DND-41 (cell line): Measurements from ENCODE around the gene PAX2.
A peak's percentile ranks its signal among the peaks of the same experiment; 100 is the strongest.

Experiments used
- EZH2 ChIP-seq: IDR thresholded peaks from 3 replicates; pipeline ENCODE4 v1.6.1; 2012; ENCODE audit warnings: borderline replicate concordance, low read depth, mild to moderate bottlenecking, moderate library complexity, low read length, inconsistent platforms; ENCODE audit not compliant: severe bottlenecking
- TF ChIP-seq, protein P1 (sequence below): IDR thresholded peaks from 2 replicates; pipeline ENCODE4 v1.5.1; 2012; ENCODE audit warnings: borderline replicate concordance, low read length, moderate library complexity, mild to moderate bottlenecking; ENCODE audit not compliant: poor library complexity, severe bottlenecking; ENCODE audit errors: extremely low read depth

DNA sequence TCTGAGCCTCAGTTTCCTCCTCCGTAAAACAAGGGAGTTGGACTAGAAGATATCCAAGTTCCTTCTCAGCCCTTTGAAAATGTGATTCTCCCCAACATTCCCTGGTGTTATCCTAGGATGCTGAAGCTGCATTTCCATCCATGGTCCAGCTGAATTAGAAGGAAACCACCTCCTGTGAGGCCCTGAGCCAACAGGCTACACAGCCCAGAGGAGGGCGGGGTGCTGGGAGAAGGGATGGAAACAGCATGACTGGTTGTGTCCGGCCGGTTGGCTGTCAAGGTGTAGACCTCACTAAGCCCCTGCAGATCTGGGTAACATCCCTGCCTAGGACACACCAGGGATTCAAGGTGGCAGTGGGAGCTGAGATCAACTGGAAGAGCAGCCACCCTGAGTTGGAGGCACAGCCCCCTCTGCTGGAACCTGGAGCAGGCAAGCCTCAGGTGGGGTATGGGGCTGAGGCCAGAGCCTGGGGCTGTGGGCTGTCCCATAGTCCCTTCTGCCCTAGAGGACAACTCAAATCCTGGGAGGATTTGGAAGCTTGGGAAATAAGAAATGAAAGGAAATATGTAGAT is 72.0 kb downstream of the PAX2 start:
- TF ChIP-seq, protein P1, sequence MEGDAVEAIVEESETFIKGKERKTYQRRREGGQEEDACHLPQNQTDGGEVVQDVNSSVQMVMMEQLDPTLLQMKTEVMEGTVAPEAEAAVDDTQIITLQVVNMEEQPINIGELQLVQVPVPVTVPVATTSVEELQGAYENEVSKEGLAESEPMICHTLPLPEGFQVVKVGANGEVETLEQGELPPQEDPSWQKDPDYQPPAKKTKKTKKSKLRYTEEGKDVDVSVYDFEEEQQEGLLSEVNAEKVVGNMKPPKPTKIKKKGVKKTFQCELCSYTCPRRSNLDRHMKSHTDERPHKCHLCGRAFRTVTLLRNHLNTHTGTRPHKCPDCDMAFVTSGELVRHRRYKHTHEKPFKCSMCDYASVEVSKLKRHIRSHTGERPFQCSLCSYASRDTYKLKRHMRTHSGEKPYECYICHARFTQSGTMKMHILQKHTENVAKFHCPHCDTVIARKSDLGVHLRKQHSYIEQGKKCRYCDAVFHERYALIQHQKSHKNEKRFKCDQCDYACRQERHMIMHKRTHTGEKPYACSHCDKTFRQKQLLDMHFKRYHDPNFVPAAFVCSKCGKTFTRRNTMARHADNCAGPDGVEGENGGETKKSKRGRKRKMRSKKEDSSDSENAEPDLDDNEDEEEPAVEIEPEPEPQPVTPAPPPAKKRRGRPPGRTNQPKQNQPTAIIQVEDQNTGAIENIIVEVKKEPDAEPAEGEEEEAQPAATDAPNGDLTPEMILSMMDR, result peak; percentile 37
- no peak for TF ChIP-seq EZH2
